PC-9 (cell line): ENCODE measurements around the gene COL6A1. TPM values are rescaled to one million over a fixed set of nuclear protein-coding genes. Genes with fewer than 3 reads are reported as not detected.

Experiments
- BruUV-seq: library from RNA; stranded (reverse); fragments of 400-500 nt; replicated peaks from 2 replicates; lab custom pipeline; 2021; lab: Mats Ljungman, UMichigan
- CTCF ChIA-PET: fragments of 300-600 bp; sonication (Branson Sonifier 250); formaldehyde crosslinking; loops from one replicate; lab custom pipeline; 2022; ENCODE audit warnings: antibody characterized with exemption; lab: Charles Lee
- POLR2A ChIA-PET: fragments of 300-600 bp; sonication (Branson Sonifier 250); formaldehyde crosslinking; loops from one replicate; lab custom pipeline; 2022; ENCODE audit warnings: antibody characterized with exemption; ENCODE audit not compliant: unreplicated experiment; lab: Charles Lee
- DNase-seq, 2 experiments: peaks; one replicate each; pipeline versions ENCODE4 v3.0.0 to v3.0.0-alpha.2; 2015 to 2022; ENCODE audit warnings: mixed read lengths in 1 of 2
- H2AFZ ChIP-seq: fragments of 200-600 bp; sonication (generic); 2 replicates; pipeline ENCODE4 v1.8.1; 2017; ENCODE audit warnings: antibody characterized with exemption
- H3F3A ChIP-seq: fragments of 200-600 bp; sonication (generic); 2 replicates; pipeline ENCODE4 v1.8.1; 2017; ENCODE audit warnings: antibody characterized with exemption, mild to moderate bottlenecking, low read depth; ENCODE audit not compliant: insufficient read depth
- H3K27ac ChIP-seq: fragments of 200-600 bp; sonication (generic); 2 replicates; pipeline ENCODE4 v1.6.1; 2016; ENCODE audit warnings: mixed run types
- H3K27me3 ChIP-seq: fragments of 200-600 bp; sonication (generic); 2 replicates; pipeline ENCODE4 v1.6.1; 2016; ENCODE audit warnings: low read depth, mixed run types; ENCODE audit not compliant: insufficient read depth
- H3K36me3 ChIP-seq: fragments of 200-600 bp; sonication (generic); 2 replicates; pipeline ENCODE4 v1.6.1; 2016; ENCODE audit warnings: low read depth, mixed run types
- H3K4me1 ChIP-seq: fragments of 200-600 bp; sonication (generic); replicated peaks from 2 replicates; pipeline ENCODE4 v1.6.1; 2016; ENCODE audit warnings: mixed run types; ENCODE audit not compliant: insufficient read depth
- H3K4me2 ChIP-seq: fragments of 200-600 bp; sonication (generic); 2 replicates; pipeline ENCODE4 v1.6.1; 2017; ENCODE audit warnings: mixed run types
- H3K4me3 ChIP-seq: fragments of 200-600 bp; sonication (generic); 2 replicates; pipeline ENCODE4 v1.6.1; 2016; ENCODE audit warnings: mixed run types
- H3K79me2 ChIP-seq: fragments of 200-600 bp; sonication (generic); 2 replicates; pipeline ENCODE4 v1.6.1; 2017; ENCODE audit warnings: low read depth, mixed run types
- H3K9me2 ChIP-seq: fragments of 200-600 bp; sonication (generic); 2 replicates; pipeline ENCODE4 v1.8.1; 2017; ENCODE audit warnings: mild to moderate bottlenecking; ENCODE audit not compliant: insufficient read depth
- H3K9me3 ChIP-seq: fragments of 200-600 bp; sonication (generic); 2 replicates; pipeline ENCODE4 v1.8.1; 2016; ENCODE audit warnings: low read depth; ENCODE audit not compliant: insufficient read depth
- H4K20me1 ChIP-seq: fragments of 200-600 bp; sonication (generic); 2 replicates; pipeline ENCODE4 v1.8.1; 2017; ENCODE audit not compliant: insufficient read depth
- EZH2 ChIP-seq: fragments of 200-600 bp; sonication (generic); IDR thresholded peaks from 2 replicates; pipeline ENCODE4 v1.8.0; 2017; ENCODE audit warnings: antibody characterized with exemption, low read depth
- intact Hi-C: fragments of 100-400 bp; cut with micrococcal nuclease; formaldehyde crosslinking; loops from one replicate; pipeline ENCODE4 v1.10.0; 2022; ENCODE audit not compliant: unreplicated experiment
- total RNA-seq: library from RNA; stranded (reverse); gene quantifications from 2 replicates; pipeline ENCODE4 v1.2.3, GENCODE V29; 2021
- TF ChIP-seq, protein P1 (sequence below): fragments of 200-600 bp; sonication (generic); conservative IDR thresholded peaks from 2 replicates; pipeline ENCODE4 v1.6.1; 2017; ENCODE audit warnings: mixed run types, antibody characterized with exemption, mild to moderate bottlenecking, moderate library complexity

COL6A1 gene
- total RNA-seq, 1 experiment from 2014 or later, result 43.1 TPM

DNA sequence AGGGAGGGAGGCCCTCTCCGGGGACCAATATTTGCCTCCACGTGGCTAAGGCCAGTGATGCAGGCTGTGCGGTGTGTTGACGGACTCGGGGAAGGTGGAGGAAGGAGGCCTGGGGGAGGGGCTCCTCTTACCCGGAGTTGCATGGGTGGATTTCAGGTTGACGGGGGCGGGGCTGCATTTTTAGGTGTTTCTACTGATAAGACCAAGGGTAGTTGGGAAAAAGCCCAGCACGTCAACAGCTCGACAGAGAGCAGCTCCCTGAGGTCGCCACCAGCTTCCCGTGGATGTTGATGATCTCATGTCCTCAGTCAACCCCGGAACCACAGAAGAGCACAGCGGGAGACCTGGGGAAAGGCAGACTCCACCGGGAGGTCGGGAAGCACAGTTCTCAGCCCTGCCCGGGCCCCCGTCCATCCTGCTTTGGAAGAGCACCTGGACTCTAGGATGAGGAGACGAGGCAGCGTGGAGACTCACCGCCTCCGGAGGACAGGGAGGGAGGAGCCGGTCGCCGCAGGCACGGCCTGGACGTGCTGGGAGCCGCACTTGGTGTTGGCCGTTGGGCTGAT, 32.9 kb upstream of the COL6A1 start:
- no TSS peak for BruUV-seq
- Histone ChIP-seq H3K4me1 (peaks cover 10% of the 10 kb centered on the region; the same call in 1 of the 2 replicates), H2AFZ (no peak overlapping the region), H3K27ac (no peak overlapping the region), H4K20me1 (no peaks in the 10 kb centered on the region), H3K4me3 (no peak overlapping the region), H3K27me3 (peaks cover 42% of the 10 kb centered on the region), H3K9me3 (no peaks in the 10 kb centered on the region), H3K9me2 (no peaks in the 10 kb centered on the region), H3F3A (no peaks in the 10 kb centered on the region), H3K79me2 (no peaks in the 10 kb centered on the region), H3K36me3 (no peaks in the 10 kb centered on the region), H3K4me2 (no peak overlapping the region)
- POLR2A ChIA-PET, result no interaction called here
- TF ChIP-seq, protein P1, sequence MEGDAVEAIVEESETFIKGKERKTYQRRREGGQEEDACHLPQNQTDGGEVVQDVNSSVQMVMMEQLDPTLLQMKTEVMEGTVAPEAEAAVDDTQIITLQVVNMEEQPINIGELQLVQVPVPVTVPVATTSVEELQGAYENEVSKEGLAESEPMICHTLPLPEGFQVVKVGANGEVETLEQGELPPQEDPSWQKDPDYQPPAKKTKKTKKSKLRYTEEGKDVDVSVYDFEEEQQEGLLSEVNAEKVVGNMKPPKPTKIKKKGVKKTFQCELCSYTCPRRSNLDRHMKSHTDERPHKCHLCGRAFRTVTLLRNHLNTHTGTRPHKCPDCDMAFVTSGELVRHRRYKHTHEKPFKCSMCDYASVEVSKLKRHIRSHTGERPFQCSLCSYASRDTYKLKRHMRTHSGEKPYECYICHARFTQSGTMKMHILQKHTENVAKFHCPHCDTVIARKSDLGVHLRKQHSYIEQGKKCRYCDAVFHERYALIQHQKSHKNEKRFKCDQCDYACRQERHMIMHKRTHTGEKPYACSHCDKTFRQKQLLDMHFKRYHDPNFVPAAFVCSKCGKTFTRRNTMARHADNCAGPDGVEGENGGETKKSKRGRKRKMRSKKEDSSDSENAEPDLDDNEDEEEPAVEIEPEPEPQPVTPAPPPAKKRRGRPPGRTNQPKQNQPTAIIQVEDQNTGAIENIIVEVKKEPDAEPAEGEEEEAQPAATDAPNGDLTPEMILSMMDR, result no peak
- TF ChIP-seq EZH2, result no peak
- intact Hi-C loops, result no loop called here
- DNase-seq, result no peak
- CTCF ChIA-PET, result no interaction called here

DNA sequence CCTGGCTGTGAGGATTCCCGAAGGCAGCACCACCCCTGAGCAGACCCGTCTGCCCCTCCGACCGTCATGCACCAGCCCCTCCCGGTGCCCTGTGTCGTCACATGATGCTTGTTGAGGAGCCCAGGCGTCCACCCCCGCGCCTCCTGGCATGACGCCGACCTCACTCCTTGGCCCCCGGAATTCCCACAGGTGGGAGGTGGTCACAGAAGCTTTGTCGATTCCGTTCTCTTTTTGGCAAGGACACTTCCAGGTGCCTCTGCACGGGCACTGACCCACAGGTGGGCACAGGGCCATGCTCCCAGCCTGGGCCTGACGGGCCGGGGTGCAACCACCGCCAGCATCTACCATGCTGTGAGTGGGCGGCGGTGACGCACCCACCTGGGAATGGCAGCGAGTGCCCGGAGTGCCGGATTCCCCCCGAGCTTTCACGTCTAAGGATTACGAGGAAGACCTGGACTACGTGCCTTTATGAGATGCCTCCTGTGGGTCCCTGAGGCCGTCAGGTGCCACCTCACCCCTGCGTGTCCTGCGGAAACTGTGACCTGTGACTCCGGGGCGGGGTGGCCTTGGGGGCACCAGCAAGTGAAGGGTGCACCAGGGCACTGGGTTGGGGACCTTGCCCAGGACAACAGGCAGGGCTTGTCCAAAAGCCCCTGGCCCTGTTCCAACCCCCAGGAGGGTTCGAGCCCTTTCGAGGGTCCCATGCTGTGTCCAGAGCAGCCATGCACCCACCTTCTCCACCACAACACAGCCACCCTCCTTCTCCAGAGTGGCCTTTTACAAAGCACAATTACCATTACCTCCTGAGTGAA, 31.4 kb upstream of the COL6A1 start:
- BruUV-seq, result no TSS peak
- H2AFZ ChIP-seq, result no peak overlapping the region

DNA sequence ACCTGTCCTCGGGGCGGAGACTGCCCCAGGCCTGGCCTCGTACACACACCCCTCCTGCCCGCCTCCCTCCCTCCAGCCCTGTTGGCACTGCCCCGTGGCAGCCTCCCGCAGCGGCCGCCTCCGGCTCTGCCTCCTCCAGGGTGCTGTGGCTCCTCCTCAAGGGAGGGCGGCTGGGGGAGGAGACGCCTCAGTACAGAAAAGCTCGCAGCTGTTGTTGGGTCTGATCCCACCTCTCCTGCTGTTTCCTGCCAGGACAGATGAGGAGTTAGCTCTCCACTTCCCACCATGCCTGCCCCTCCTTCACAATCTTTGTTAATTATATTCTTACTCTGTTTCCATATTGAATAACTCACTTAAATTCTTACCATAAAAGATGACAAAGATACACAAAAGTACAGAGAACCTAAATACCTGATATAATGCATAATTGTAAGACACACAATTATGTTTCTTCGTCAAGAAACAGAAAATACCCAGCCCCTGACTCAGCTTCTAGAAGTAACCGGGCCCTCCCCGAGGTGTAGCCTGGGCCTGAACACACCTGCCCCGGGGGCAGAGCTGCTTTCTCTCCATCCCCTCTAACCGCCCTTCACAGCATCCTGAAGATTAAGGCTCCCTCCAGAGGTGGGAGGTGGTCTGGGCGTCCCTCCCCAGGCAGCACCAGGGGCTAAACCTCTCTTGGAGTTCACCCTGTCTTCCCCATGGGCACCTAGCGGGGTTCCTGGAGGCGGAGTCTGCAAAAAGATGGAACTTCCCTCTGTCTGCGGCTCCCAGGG, 30.6 kb upstream of the COL6A1 start:
- peaks cover 41% of the 10 kb centered on the region for H3K27me3 ChIP-seq
- H3K9me3 ChIP-seq, result no peaks in the 10 kb centered on the region
- H3K79me2 ChIP-seq, result no peaks in the 10 kb centered on the region
- intact Hi-C loops, result no loop called here
- H4K20me1 ChIP-seq, result no peaks in the 10 kb centered on the region
- no peaks in the 10 kb centered on the region for H3K9me2 ChIP-seq
- no peaks in the 10 kb centered on the region for H3K36me3 ChIP-seq
- no TSS peak for BruUV-seq
- peak overlapping the region; percentile 58 for H3K4me2 ChIP-seq
- ChIA-PET POLR2A (interaction anchor here (0.6 kb wide), 1 partner anchor 91 kb away, joined by 4 read pairs; no protein-coding TSS in a partner anchor), CTCF (no interaction called here)
- peak in 1 of 2 experiments; percentile 75 for DNase-seq
- no peak overlapping the region for H3K4me3 ChIP-seq
- H3K27ac ChIP-seq, result no peak overlapping the region
- no peak for TF ChIP-seq EZH2
- TF ChIP-seq, protein P1, result no peak
- H2AFZ ChIP-seq, result 0 out of 2 replicates have a peak overlapping the region, but pooled peaks have one; percentile 33
- peaks cover 10% of the 10 kb centered on the region; the same call in 1 of the 2 replicates for H3K4me1 ChIP-seq
- no peaks in the 10 kb centered on the region for H3F3A ChIP-seq

More for the DNA sequence above, 31.4 kb upstream of the COL6A1 start:
- Histone ChIP-seq H3K9me2 (no peaks in the 10 kb centered on the region), H3K27ac (no peak overlapping the region), H3K4me3 (no peak overlapping the region), H3K4me2 (peak overlapping the region; percentile 58), H3K9me3 (no peaks in the 10 kb centered on the region), H3K79me2 (no peaks in the 10 kb centered on the region), H3K36me3 (no peaks in the 10 kb centered on the region), H4K20me1 (no peaks in the 10 kb centered on the region), H3K27me3 (peaks cover 42% of the 10 kb centered on the region), H3F3A (no peaks in the 10 kb centered on the region), H3K4me1 (peaks cover 10% of the 10 kb centered on the region; the same call in 1 of the 2 replicates)
- ChIA-PET CTCF (no interaction called here), POLR2A (no interaction called here)
- TF ChIP-seq EZH2, result no peak
- TF ChIP-seq, protein P1, result no peak
- DNase-seq, result no peak
- intact Hi-C loops, result no loop called here
